K562 (cell line): ENCODE data around the gene RIN3. TPM values are rescaled to one million over a fixed set of nuclear protein-coding genes. Genes with fewer than 3 reads are reported as not detected.

Source experiments
- ETV1 ChIP-seq: fragments of 450-650 bp; conservative IDR thresholded peaks from 2 replicates; pipeline ENCODE4 v1.6.1; 2016; ENCODE audit warnings: missing genetic modification characterization, control low read depth, low read depth, missing compliant biosample characterization
- FUS ChIP-seq: fragments of 200-400 bp; formaldehyde crosslinking; optimal IDR thresholded peaks from 2 replicates; pipeline ENCODE3; 2017; ENCODE audit warnings: low read depth, low read length
- GATA2 ChIP-seq: sonication (generic); formaldehyde crosslinking; IDR thresholded peaks from 2 replicates; pipeline ENCODE4 v1.4.0; 2020; ENCODE audit warnings: mild to moderate bottlenecking, missing genetic modification reagents
- NFYB ChIP-seq: IDR thresholded peaks from 2 replicates; pipeline ENCODE4 v1.6.1; 2011; ENCODE audit warnings: mild to moderate bottlenecking, moderate library complexity; ENCODE audit not compliant: insufficient read length; ENCODE audit errors: extremely low read depth
- PCBP2 ChIP-seq: fragments of 200-400 bp; formaldehyde crosslinking; IDR thresholded peaks from 2 replicates; pipeline ENCODE4 v1.6.1; 2018; ENCODE audit warnings: low read length, low read depth, mild to moderate bottlenecking, moderate library complexity; ENCODE audit not compliant: poor library complexity, severe bottlenecking
- POLR3A ChIP-seq: IDR thresholded peaks from 2 replicates; pipeline ENCODE4 v1.6.1; 2011; ENCODE audit warnings: borderline replicate concordance, mild to moderate bottlenecking, moderate library complexity; ENCODE audit not compliant: insufficient read length, insufficient read depth; ENCODE audit errors: extremely low read depth
- SMARCE1 ChIP-seq: fragments of 450-650 bp; IDR thresholded peaks from 2 replicates; pipeline ENCODE4 v1.7.1; 2016; ENCODE audit warnings: mild to moderate bottlenecking
- TAF7 ChIP-seq: fragments of 450-650 bp; IDR thresholded peaks from 2 replicates; pipeline ENCODE4 v1.6.1; 2016; ENCODE audit warnings: missing genetic modification characterization, missing compliant biosample characterization
- ZNF124 ChIP-seq: sonication (generic); formaldehyde crosslinking; IDR thresholded peaks from 2 replicates; pipeline ENCODE4 v1.8.1; 2022; ENCODE audit warnings: missing genetic modification reagents
- ZNF174 ChIP-seq: fragments of 250-450 bp; sonication (Bioruptor Pico); IDR thresholded peaks from 2 replicates; pipeline ENCODE4 v1.4.0; 2020; ENCODE audit warnings: mild to moderate bottlenecking
- ZNF79 ChIP-seq: fragments of 250-450 bp; sonication (Bioruptor Pico); IDR thresholded peaks from 2 replicates; pipeline ENCODE4 v1.4.0; 2020; ENCODE audit warnings: low read depth, mild to moderate bottlenecking, moderate library complexity
- polyA plus RNA-seq, 8 experiments: library from polyadenylated mRNA; depleted of rRNA in 4 of 8; stranded (reverse) in 5 of 8; unstranded in 3 of 8; fragments of >200 nt; fragmentation: Nextera tagmentation in 2 of 8; fragmentation: Illumina TruSeq in 1 of 8; extraction: Ambion mirVana in 2 of 8; extraction: Trizol in 1 of 8; gene quantifications; 2 replicates each; pipeline versions ENCODE4 v1.2.1 to v1.2.3, GENCODE V29; 2011 to 2014; ENCODE audit warnings: inconsistent platforms in 1 of 8, missing spikeins in 1 of 8
- total RNA-seq, 7 experiments: library from RNA; depleted of rRNA in 6 of 7; stranded (reverse); fragments of >200 nt in 6 of 7; fragmentation: Illumina TruSeq in 2 of 7; extraction: Trizol in 2 of 7; gene quantifications; 2 replicates each; pipeline versions ENCODE4 v1.2.1 to v1.2.3, GENCODE V29; 2011 to 2021; ENCODE audit warnings: low replicate concordance in 1 of 7
- TF ChIP-seq, protein P1 (sequence below): fragments of 150-350 bp; IDR thresholded peaks from 2 replicates; pipeline ENCODE4 v1.6.1; 2014; ENCODE audit warnings: low read depth, mild to moderate bottlenecking, low read length, borderline replicate concordance
- TF ChIP-seq, protein P2 (sequence below): fragments of 250-450 bp; sonication (Bioruptor Pico); IDR thresholded peaks from 2 replicates; pipeline ENCODE4 v1.4.0; 2020; ENCODE audit warnings: mild to moderate bottlenecking, moderate library complexity
- TF ChIP-seq, protein P3 (sequence below): sonication (generic); formaldehyde crosslinking; IDR thresholded peaks from 2 replicates; pipeline ENCODE4 v1.8.0; 2022; ENCODE audit warnings: missing genetic modification reagents, mild to moderate bottlenecking, moderate library complexity, borderline replicate concordance

Gene RIN3
- total and polyA plus RNA-seq, 9 of the 15 experiments (the other 6 are each of a cell fraction or from before 2014, with no cell fraction given): 0.01 to 0.49 (median 0.08) TPM; not detected in 5

DNA sequence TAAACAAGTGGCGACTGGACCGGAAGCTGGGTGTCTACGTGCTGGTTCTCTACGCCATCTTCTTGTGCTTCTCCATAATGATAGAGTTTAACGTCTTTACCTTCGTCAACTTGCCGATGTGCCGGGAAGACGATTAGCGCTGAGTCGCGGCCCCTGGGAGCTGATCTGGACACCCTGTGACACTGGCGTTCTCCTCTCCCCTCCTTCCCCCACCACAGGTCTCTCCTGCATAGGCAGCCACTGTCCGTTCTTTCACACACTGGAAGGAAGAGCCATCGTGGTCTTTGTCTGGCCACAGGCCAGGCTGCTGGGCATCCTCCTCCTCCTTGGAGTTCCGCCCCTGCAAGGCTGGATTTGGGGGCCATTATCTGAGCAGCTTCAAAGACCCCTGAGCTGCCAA is 20.1 kb upstream of the RIN3 start (continued):
- TF ChIP-seq, protein P1, sequence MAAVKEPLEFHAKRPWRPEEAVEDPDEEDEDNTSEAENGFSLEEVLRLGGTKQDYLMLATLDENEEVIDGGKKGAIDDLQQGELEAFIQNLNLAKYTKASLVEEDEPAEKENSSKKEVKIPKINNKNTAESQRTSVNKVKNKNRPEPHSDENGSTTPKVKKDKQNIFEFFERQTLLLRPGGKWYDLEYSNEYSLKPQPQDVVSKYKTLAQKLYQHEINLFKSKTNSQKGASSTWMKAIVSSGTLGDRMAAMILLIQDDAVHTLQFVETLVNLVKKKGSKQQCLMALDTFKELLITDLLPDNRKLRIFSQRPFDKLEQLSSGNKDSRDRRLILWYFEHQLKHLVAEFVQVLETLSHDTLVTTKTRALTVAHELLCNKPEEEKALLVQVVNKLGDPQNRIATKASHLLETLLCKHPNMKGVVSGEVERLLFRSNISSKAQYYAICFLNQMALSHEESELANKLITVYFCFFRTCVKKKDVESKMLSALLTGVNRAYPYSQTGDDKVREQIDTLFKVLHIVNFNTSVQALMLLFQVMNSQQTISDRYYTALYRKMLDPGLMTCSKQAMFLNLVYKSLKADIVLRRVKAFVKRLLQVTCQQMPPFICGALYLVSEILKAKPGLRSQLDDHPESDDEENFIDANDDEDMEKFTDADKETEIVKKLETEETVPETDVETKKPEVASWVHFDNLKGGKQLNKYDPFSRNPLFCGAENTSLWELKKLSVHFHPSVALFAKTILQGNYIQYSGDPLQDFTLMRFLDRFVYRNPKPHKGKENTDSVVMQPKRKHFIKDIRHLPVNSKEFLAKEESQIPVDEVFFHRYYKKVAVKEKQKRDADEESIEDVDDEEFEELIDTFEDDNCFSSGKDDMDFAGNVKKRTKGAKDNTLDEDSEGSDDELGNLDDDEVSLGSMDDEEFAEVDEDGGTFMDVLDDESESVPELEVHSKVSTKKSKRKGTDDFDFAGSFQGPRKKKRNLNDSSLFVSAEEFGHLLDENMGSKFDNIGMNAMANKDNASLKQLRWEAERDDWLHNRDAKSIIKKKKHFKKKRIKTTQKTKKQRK: no peak
- TF ChIP-seq PCBP2: no peak
- TF ChIP-seq FUS: no peak
- no peak for TF ChIP-seq ZNF174 (CRISPR knock-in tag)
- TF ChIP-seq, protein P2, sequence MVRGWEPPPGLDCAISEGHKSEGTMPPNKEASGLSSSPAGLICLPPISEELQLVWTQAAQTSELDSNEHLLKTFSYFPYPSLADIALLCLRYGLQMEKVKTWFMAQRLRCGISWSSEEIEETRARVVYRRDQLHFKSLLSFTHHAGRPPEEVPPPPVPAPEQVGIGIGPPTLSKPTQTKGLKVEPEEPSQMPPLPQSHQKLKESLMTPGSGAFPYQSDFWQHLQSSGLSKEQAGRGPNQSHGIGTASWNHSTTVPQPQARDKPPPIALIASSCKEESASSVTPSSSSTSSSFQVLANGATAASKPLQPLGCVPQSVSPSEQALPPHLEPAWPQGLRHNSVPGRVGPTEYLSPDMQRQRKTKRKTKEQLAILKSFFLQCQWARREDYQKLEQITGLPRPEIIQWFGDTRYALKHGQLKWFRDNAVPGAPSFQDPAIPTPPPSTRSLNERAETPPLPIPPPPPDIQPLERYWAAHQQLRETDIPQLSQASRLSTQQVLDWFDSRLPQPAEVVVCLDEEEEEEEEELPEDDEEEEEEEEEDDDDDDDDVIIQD: no peak
- TF ChIP-seq, protein P3, sequence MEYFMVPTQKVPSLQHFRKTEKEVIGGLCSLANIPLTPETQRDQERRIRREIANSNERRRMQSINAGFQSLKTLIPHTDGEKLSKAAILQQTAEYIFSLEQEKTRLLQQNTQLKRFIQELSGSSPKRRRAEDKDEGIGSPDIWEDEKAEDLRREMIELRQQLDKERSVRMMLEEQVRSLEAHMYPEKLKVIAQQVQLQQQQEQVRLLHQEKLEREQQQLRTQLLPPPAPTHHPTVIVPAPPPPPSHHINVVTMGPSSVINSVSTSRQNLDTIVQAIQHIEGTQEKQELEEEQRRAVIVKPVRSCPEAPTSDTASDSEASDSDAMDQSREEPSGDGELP: no peak
- no peak for TF ChIP-seq POLR3A
- no peak for TF ChIP-seq GATA2
- TF ChIP-seq ZNF124 (CRISPR knock-in tag): no peak
- no peak for TF ChIP-seq ETV1
- no peak for TF ChIP-seq SMARCE1
- no peak for TF ChIP-seq NFYB
- TF ChIP-seq TAF7: no peak
- TF ChIP-seq ZNF79: no peak
